Tibial nerve (tissue), 4 donors: ENCODE data around the gene UPK1B. TPM values are rescaled to one million over a fixed set of nuclear protein-coding genes. Genes with fewer than 3 reads are reported as not detected.
"Not testable (repeated sequence)": the region's sequence is repeated elsewhere in the genome, so short reads cannot be mapped to it uniquely, and the experiment has no call there.

Experiments used
- DNase-seq, 2 donors: peaks; one replicate each; pipeline ENCODE4 v3.0.0-alpha.2; 2019; ENCODE audit warnings: low spot score in 2 of 2
- H3K27ac ChIP-seq, 4 donors: fragments of 200-600 bp; sonication (generic) in 3 of 4; one replicate each; pipeline ENCODE4 v1.5.1; 2017 to 2019; ENCODE audit warnings: mild to moderate bottlenecking in 1 of 4
- H3K27me3 ChIP-seq, 2 donors: fragments of 200-600 bp; sonication (generic) in 1 of 2; one replicate each; pipeline versions ENCODE4 v1.5.1 to v1.6.0; 2017 to 2019
- H3K36me3 ChIP-seq, 3 donors: fragments of 200-600 bp; sonication (generic); one replicate each; pipeline ENCODE4 v1.5.1; 2018 to 2019
- H3K4me1 ChIP-seq, 4 donors: fragments of 200-600 bp; sonication (generic) in 3 of 4; one replicate each; pipeline ENCODE4 v1.5.1; 2017 to 2019
- H3K4me3 ChIP-seq, 4 donors: fragments of 200-600 bp; sonication (generic) in 3 of 4; one replicate each; pipeline ENCODE4 v1.5.1; 2017 to 2019; ENCODE audit warnings: mild to moderate bottlenecking in 1 of 4, moderate library complexity in 1 of 4
- H3K9me3 ChIP-seq, 4 donors: fragments of 200-600 bp; sonication (generic) in 3 of 4; one replicate each; pipeline ENCODE4 v1.5.1; 2017 to 2019
- EP300 ChIP-seq, 2 donors: sonication (generic); formaldehyde crosslinking; IDR thresholded peaks; one replicate each; pipeline ENCODE4 v1.6.1; 2017; ENCODE audit warnings: antibody characterized with exemption in 2 of 2, mild to moderate bottlenecking in 1 of 2
- POLR2A ChIP-seq, 2 donors: fragments of 450-650 bp; IDR thresholded peaks; one replicate each; pipeline ENCODE4 v1.6.1; 2017; ENCODE audit warnings: antibody characterized with exemption in 2 of 2, mild to moderate bottlenecking in 2 of 2, moderate library complexity in 2 of 2
- WGBS, 2 donors: methylation state at CpG; one replicate each; pipeline ENCODE4 v1.1.5; 2018; 5-methylcytosine and 5-hydroxymethylcytosine counted together
- total RNA-seq, 4 donors: library from RNA; depleted of rRNA; stranded (reverse); fragments of >200 nt; gene quantifications; one replicate each; pipeline ENCODE4 v1.1.0, GENCODE V29; 2016
- TF ChIP-seq, protein P1 (sequence below), 5 experiments: fragments of 200-600 bp in 3 of 5; fragments of 450-650 bp in 2 of 5; sonication (generic) in 3 of 5; IDR thresholded peaks; one replicate each; pipeline ENCODE4 v1.5.1; 2016 to 2019; ENCODE audit warnings: antibody characterized with exemption in 5 of 5, mild to moderate bottlenecking in 3 of 5, moderate library complexity in 2 of 5

UPK1B gene
- not detected for total RNA-seq

DNA sequence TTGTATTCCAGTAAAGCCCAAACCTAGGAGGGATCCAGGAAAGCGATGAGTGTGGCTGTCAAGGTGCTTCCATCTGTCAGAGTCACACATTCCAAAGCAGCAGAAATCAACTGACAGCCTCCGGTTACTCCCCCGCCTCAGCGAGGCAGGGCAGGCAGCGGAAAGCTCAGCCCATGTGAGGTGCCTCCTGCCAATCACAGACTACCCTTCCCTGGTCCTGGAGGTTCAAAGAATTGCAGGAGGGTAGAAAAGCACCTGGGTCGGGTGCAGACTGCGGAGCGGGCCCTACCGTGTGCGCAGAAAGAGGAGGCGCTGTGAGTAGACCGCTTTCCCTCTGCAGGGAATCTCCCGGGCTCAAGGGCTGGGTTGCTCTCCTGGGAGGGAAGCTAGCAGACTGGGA lies at the start of gene UPK1B:
TSS of gene UPK1B (plus strand) at position 274 of the 400 bp plus-strand sequence. CDS start 13,144 bp downstream, outside the sequence.
- Histone ChIP-seq H3K4me1 (peaks cover 0 to 6% (median 0%) of the 10 kb centered on the region in 4 donors), H3K9me3 (no peaks in the 10 kb centered on the region), H3K36me3 (no peaks in the 10 kb centered on the region), H3K27ac (no peak within 1 kb of the TSS), H3K27me3 (no peaks in the 10 kb centered on the region), H3K4me3 (no peak within 1 kb of the TSS)
- WGBS, 2 donors, result 28 to 47% methylated on average over 13 of the region's 13 CpGs
- TF ChIP-seq EP300 (IDR thresholded peaks at IDR 0.05) (no peak), POLR2A (IDR thresholded peaks at IDR 0.05) (no peak)
- TF ChIP-seq, protein P1, sequence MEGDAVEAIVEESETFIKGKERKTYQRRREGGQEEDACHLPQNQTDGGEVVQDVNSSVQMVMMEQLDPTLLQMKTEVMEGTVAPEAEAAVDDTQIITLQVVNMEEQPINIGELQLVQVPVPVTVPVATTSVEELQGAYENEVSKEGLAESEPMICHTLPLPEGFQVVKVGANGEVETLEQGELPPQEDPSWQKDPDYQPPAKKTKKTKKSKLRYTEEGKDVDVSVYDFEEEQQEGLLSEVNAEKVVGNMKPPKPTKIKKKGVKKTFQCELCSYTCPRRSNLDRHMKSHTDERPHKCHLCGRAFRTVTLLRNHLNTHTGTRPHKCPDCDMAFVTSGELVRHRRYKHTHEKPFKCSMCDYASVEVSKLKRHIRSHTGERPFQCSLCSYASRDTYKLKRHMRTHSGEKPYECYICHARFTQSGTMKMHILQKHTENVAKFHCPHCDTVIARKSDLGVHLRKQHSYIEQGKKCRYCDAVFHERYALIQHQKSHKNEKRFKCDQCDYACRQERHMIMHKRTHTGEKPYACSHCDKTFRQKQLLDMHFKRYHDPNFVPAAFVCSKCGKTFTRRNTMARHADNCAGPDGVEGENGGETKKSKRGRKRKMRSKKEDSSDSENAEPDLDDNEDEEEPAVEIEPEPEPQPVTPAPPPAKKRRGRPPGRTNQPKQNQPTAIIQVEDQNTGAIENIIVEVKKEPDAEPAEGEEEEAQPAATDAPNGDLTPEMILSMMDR (IDR thresholded peaks at IDR 0.05), result no peak
- DNase-seq, result no peak

DNA sequence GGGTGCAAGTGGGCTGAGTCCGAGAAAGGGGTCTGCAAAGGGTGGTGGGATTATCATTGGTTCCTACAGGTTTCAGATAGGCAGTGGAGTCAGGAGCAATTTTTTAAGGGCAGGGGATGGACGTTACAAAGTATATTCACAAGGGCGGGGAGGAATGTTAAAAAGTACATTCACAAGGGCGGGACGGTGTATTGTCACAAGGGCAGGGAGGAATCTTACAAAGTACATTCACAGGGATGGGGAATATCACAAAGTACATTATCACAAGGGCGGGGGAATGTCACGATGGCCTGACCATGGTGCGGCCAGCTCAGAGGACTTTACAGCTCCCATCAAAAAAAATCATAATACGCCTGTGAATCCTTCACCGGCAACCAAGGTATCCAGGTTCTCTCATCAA lies 48.1 kb upstream of the UPK1B start:
- H3K4me3 ChIP-seq, result no peak overlapping the region
- no peak overlapping the region for H3K27ac ChIP-seq
- H3K4me1 ChIP-seq, result no peaks in the 10 kb centered on the region
- no peaks in the 10 kb centered on the region for H3K9me3 ChIP-seq
- no peaks in the 10 kb centered on the region for H3K36me3 ChIP-seq
- no peaks in the 10 kb centered on the region for H3K27me3 ChIP-seq
- 89 to 94% methylated on average over 10 of the region's 10 CpGs for WGBS, 2 donors
- TF ChIP-seq EP300 (IDR thresholded peaks at IDR 0.05), result no peak
- TF ChIP-seq POLR2A (IDR thresholded peaks at IDR 0.05), result no peak
- TF ChIP-seq, protein P1 (IDR thresholded peaks at IDR 0.05), result no peak
- DNase-seq, result no peak

GRCh38 chr3:119125742-119126504 lies 47.5 kb upstream of the UPK1B start:
- Histone ChIP-seq H3K4me1 (no peaks in the 10 kb centered on the region), H3K27ac (no peak overlapping the region), H3K4me3 (no peak overlapping the region), H3K9me3 (no peaks in the 10 kb centered on the region), H3K27me3 (no peaks in the 10 kb centered on the region), H3K36me3 (no peaks in the 10 kb centered on the region)
- 76 to 82% methylated on average over 16 to 17 of the region's 17 CpGs for WGBS, 2 donors
- DNase-seq, result no peak
- TF ChIP-seq EP300 (IDR thresholded peaks at IDR 0.05), result no peak
- TF ChIP-seq, protein P1 (IDR thresholded peaks at IDR 0.05), result no peak
- TF ChIP-seq POLR2A (IDR thresholded peaks at IDR 0.05), result no peak

GRCh38 chr3:119130291-119130690 lies 43.1 kb upstream of the UPK1B start:
- H3K4me3 ChIP-seq, DNase-seq, H3K9me3 ChIP-seq, H3K27me3 ChIP-seq, H3K36me3 ChIP-seq, H3K27ac ChIP-seq, H3K4me1 ChIP-seq: not testable (repeated sequence)
- 59% methylated on average over 6 of the region's 7 CpGs for WGBS, 2 donors

GRCh38 chr3:119132291-119132690 lies 41.1 kb upstream of the UPK1B start:
- H3K27ac ChIP-seq, result not testable (repeated sequence)

DNA sequence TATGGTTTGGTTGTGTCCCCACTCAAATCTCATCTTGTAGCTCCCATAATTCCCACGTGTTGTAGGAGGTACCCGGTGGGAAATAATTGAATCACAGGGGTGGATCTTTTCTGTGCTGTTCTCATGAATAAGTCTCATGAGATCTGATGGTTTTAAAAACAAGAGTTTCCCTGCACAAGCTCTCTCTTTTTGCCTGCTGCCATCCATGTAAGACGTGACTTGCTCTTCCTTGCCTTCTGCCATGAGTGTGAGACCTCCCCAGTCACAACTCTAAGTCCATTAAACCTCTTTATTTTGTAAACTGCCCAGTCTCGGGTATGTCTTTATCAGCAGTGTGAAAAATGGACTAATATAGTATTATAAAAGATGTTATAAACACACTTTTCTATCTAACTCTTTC lies 34.0 kb upstream of the UPK1B start:
- not testable (repeated sequence) for H3K4me1 ChIP-seq, H3K27ac ChIP-seq, H3K36me3 ChIP-seq, H3K27me3 ChIP-seq, H3K4me3 ChIP-seq, H3K9me3 ChIP-seq, DNase-seq
- WGBS, 2 donors, result 69 to 85% methylated on average over 4 of the region's 4 CpGs

More at GRCh38 chr3:119132291-119132690, 41.1 kb upstream of the UPK1B start:
- DNase-seq, H3K9me3 ChIP-seq, H3K4me1 ChIP-seq, H3K4me3 ChIP-seq, H3K27me3 ChIP-seq, H3K36me3 ChIP-seq: not testable (repeated sequence)
- 95 to 96% methylated on average over 4 of the region's 4 CpGs for WGBS, 2 donors
